ENCODE results near the gene LSM3.

The LSM3 gene

GRCh38 chr3:14213066-14213774 lies 34.6 kb downstream of the LSM3 start:
- Histone ChIP-seq H3K9ac (ENCODE audit: low read depth in 1 of 2, low read length in 2 of 2) (no peak overlapping the region), H3K4me1 (ENCODE audit: control insufficient read depth in 1 of 2, insufficient read depth in 2 of 2, low read length in 2 of 2) (peaks cover 45 to 63% of the 10 kb centered on the region in 2 donors), H3K27me3 (ENCODE audit: control insufficient read depth in 1 of 2, insufficient read depth in 2 of 2, low read length in 2 of 2) (no peaks in the 10 kb centered on the region), H3K4me3 (ENCODE audit: low read depth in 1 of 2, low read length in 2 of 2) (no peak overlapping the region), H3K27ac (ENCODE audit: low read depth, low read length) (no peak overlapping the region), H3K9me3 (ENCODE audit: control insufficient read depth in 1 of 2, low read length in 2 of 2) (no peaks in the 10 kb centered on the region), H3K36me3 (ENCODE audit: control insufficient read depth in 1 of 2, insufficient read depth in 2 of 2, low read length in 2 of 2) (no peaks in the 10 kb centered on the region)

GRCh38 chr3:14214764-14215163 lies 36.1 kb downstream of the LSM3 start:
- no peak overlapping the region for H3K9ac ChIP-seq (ENCODE audit: low read depth in 1 of 2, low read length in 2 of 2)
- H3K27me3 ChIP-seq (ENCODE audit: control insufficient read depth in 1 of 2, insufficient read depth in 2 of 2, low read length in 2 of 2): no peaks in the 10 kb centered on the region
- peaks cover 31 to 49% of the 10 kb centered on the region in 2 donors for H3K4me1 ChIP-seq (ENCODE audit: control insufficient read depth in 1 of 2, insufficient read depth in 2 of 2, low read length in 2 of 2)
- no peaks in the 10 kb centered on the region for H3K9me3 ChIP-seq (ENCODE audit: control insufficient read depth in 1 of 2, low read length in 2 of 2)
- no peaks in the 10 kb centered on the region for H3K36me3 ChIP-seq (ENCODE audit: control insufficient read depth in 1 of 2, insufficient read depth in 2 of 2, low read length in 2 of 2)
- H3K4me3 ChIP-seq (ENCODE audit: low read depth in 1 of 2, low read length in 2 of 2): no peak overlapping the region
- H3K27ac ChIP-seq (ENCODE audit: low read depth, low read length): no peak overlapping the region

- Histone ChIP-seq H3K9ac (ENCODE audit: low read depth in 1 of 2, low read length in 2 of 2) (no peak overlapping the region), H3K4me3 (ENCODE audit: low read depth in 1 of 2, low read length in 2 of 2) (peak overlapping the region; percentile 18 to 33), H3K9me3 (ENCODE audit: control insufficient read depth in 1 of 2, low read length in 2 of 2) (peaks cover 0 to 4% of the 10 kb centered on the region in 2 donors)
Measured at GRCh38 chr3:14216257-14217048, 37.8 kb downstream of the LSM3 start.

GRCh38 chr3:14218355-14218754 lies 39.7 kb downstream of the LSM3 start:
- no peaks in the 10 kb centered on the region for H3K27me3 ChIP-seq (ENCODE audit: control insufficient read depth in 1 of 2, insufficient read depth in 2 of 2, low read length in 2 of 2)
- no peak overlapping the region for H3K9ac ChIP-seq (ENCODE audit: low read depth in 1 of 2, low read length in 2 of 2)
- peaks cover 10 to 25% of the 10 kb centered on the region in 2 donors for H3K4me1 ChIP-seq (ENCODE audit: control insufficient read depth in 1 of 2, insufficient read depth in 2 of 2, low read length in 2 of 2)
- H3K4me3 ChIP-seq (ENCODE audit: low read depth in 1 of 2, low read length in 2 of 2): no peak overlapping the region
- no peaks in the 10 kb centered on the region for H3K36me3 ChIP-seq (ENCODE audit: control insufficient read depth in 1 of 2, insufficient read depth in 2 of 2, low read length in 2 of 2)
- H3K27ac ChIP-seq (ENCODE audit: low read depth, low read length): no peak overlapping the region
- H3K9me3 ChIP-seq (ENCODE audit: control insufficient read depth in 1 of 2, low read length in 2 of 2): peaks cover 0 to 4% of the 10 kb centered on the region in 2 donors

More at GRCh38 chr3:14216257-14217048, 37.8 kb downstream of the LSM3 start:
- H3K27ac ChIP-seq (ENCODE audit: low read depth, low read length): no peak overlapping the region
- H3K4me1 ChIP-seq (ENCODE audit: control insufficient read depth in 1 of 2, insufficient read depth in 2 of 2, low read length in 2 of 2): peaks cover 16 to 34% of the 10 kb centered on the region in 2 donors
- H3K36me3 ChIP-seq (ENCODE audit: control insufficient read depth in 1 of 2, insufficient read depth in 2 of 2, low read length in 2 of 2): no peaks in the 10 kb centered on the region
- no peaks in the 10 kb centered on the region for H3K27me3 ChIP-seq (ENCODE audit: control insufficient read depth in 1 of 2, insufficient read depth in 2 of 2, low read length in 2 of 2)

- peaks cover 11 to 16% of the 10 kb centered on the region in 2 donors for H3K4me1 ChIP-seq (ENCODE audit: control insufficient read depth in 1 of 2, insufficient read depth in 2 of 2, low read length in 2 of 2)
- H3K27me3 ChIP-seq (ENCODE audit: control insufficient read depth in 1 of 2, insufficient read depth in 2 of 2, low read length in 2 of 2): no peaks in the 10 kb centered on the region
- no peaks in the 10 kb centered on the region for H3K36me3 ChIP-seq (ENCODE audit: control insufficient read depth in 1 of 2, insufficient read depth in 2 of 2, low read length in 2 of 2)
- peaks cover 0 to 4% of the 10 kb centered on the region in 2 donors for H3K9me3 ChIP-seq (ENCODE audit: control insufficient read depth in 1 of 2, low read length in 2 of 2)
- H3K27ac ChIP-seq (ENCODE audit: low read depth, low read length): no peak overlapping the region
- H3K4me3 ChIP-seq (ENCODE audit: low read depth in 1 of 2, low read length in 2 of 2): no peak overlapping the region
- H3K9ac ChIP-seq (ENCODE audit: low read depth in 1 of 2, low read length in 2 of 2): no peak overlapping the region
Measured at GRCh38 chr3:14220933-14221332, 42.3 kb downstream of the LSM3 start.

GRCh38 chr3:14221902-14222301 lies 43.3 kb downstream of the LSM3 start:
- Histone ChIP-seq H3K36me3 (ENCODE audit: control insufficient read depth in 1 of 2, insufficient read depth in 2 of 2, low read length in 2 of 2) (no peaks in the 10 kb centered on the region), H3K9me3 (ENCODE audit: control insufficient read depth in 1 of 2, low read length in 2 of 2) (peaks cover 0 to 4% of the 10 kb centered on the region in 2 donors), H3K4me1 (ENCODE audit: control insufficient read depth in 1 of 2, insufficient read depth in 2 of 2, low read length in 2 of 2) (peaks cover 20 to 22% of the 10 kb centered on the region in 2 donors), H3K27me3 (ENCODE audit: control insufficient read depth in 1 of 2, insufficient read depth in 2 of 2, low read length in 2 of 2) (no peaks in the 10 kb centered on the region), H3K4me3 (ENCODE audit: low read depth in 1 of 2, low read length in 2 of 2) (no peak overlapping the region), H3K27ac (ENCODE audit: low read depth, low read length) (no peak overlapping the region), H3K9ac (ENCODE audit: low read depth in 1 of 2, low read length in 2 of 2) (no peak overlapping the region)

GRCh38 chr3:14222457-14222856 lies 43.8 kb downstream of the LSM3 start:
- H3K9ac ChIP-seq (ENCODE audit: low read depth in 1 of 2, low read length in 2 of 2): no peak overlapping the region
- no peaks in the 10 kb centered on the region for H3K36me3 ChIP-seq (ENCODE audit: control insufficient read depth in 1 of 2, insufficient read depth in 2 of 2, low read length in 2 of 2)
- H3K27ac ChIP-seq (ENCODE audit: low read depth, low read length): no peak overlapping the region
- peaks cover 26 to 28% of the 10 kb centered on the region in 2 donors for H3K4me1 ChIP-seq (ENCODE audit: control insufficient read depth in 1 of 2, insufficient read depth in 2 of 2, low read length in 2 of 2)
- peaks cover 0 to 4% of the 10 kb centered on the region in 2 donors for H3K9me3 ChIP-seq (ENCODE audit: control insufficient read depth in 1 of 2, low read length in 2 of 2)
- no peaks in the 10 kb centered on the region for H3K27me3 ChIP-seq (ENCODE audit: control insufficient read depth in 1 of 2, insufficient read depth in 2 of 2, low read length in 2 of 2)
- no peak overlapping the region for H3K4me3 ChIP-seq (ENCODE audit: low read depth in 1 of 2, low read length in 2 of 2)

- H3K9ac ChIP-seq (ENCODE audit: low read depth in 1 of 2, low read length in 2 of 2): no peak overlapping the region
- peaks cover 0 to 4% of the 10 kb centered on the region in 2 donors for H3K9me3 ChIP-seq (ENCODE audit: control insufficient read depth in 1 of 2, low read length in 2 of 2)
- H3K36me3 ChIP-seq (ENCODE audit: control insufficient read depth in 1 of 2, insufficient read depth in 2 of 2, low read length in 2 of 2): no peaks in the 10 kb centered on the region
- H3K4me3 ChIP-seq (ENCODE audit: low read depth in 1 of 2, low read length in 2 of 2): no peak overlapping the region
- H3K27ac ChIP-seq (ENCODE audit: low read depth, low read length): no peak overlapping the region
- H3K4me1 ChIP-seq (ENCODE audit: control insufficient read depth in 1 of 2, insufficient read depth in 2 of 2, low read length in 2 of 2): peaks cover 28 to 31% of the 10 kb centered on the region in 2 donors
- H3K27me3 ChIP-seq (ENCODE audit: control insufficient read depth in 1 of 2, insufficient read depth in 2 of 2, low read length in 2 of 2): no peaks in the 10 kb centered on the region
Measured at GRCh38 chr3:14222900-14223594, 44.4 kb downstream of the LSM3 start.

- H3K36me3 ChIP-seq (ENCODE audit: control insufficient read depth in 1 of 2, insufficient read depth in 2 of 2, low read length in 2 of 2): no peaks in the 10 kb centered on the region
- H3K27ac ChIP-seq (ENCODE audit: low read depth, low read length): no peak overlapping the region
- H3K4me3 ChIP-seq (ENCODE audit: low read depth in 1 of 2, low read length in 2 of 2): no peak overlapping the region
- H3K9me3 ChIP-seq (ENCODE audit: control insufficient read depth in 1 of 2, low read length in 2 of 2): peaks cover 0 to 4% of the 10 kb centered on the region in 2 donors
- peaks cover 34 to 36% of the 10 kb centered on the region in 2 donors for H3K4me1 ChIP-seq (ENCODE audit: control insufficient read depth in 1 of 2, insufficient read depth in 2 of 2, low read length in 2 of 2)
- H3K27me3 ChIP-seq (ENCODE audit: control insufficient read depth in 1 of 2, insufficient read depth in 2 of 2, low read length in 2 of 2): no peaks in the 10 kb centered on the region
- H3K9ac ChIP-seq (ENCODE audit: low read depth in 1 of 2, low read length in 2 of 2): no peak overlapping the region
Measured at GRCh38 chr3:14223595-14223994, 45.0 kb downstream of the LSM3 start.

- Histone ChIP-seq H3K4me1 (ENCODE audit: control insufficient read depth in 1 of 2, insufficient read depth in 2 of 2, low read length in 2 of 2) (peaks cover 37 to 41% of the 10 kb centered on the region in 2 donors), H3K27me3 (ENCODE audit: control insufficient read depth in 1 of 2, insufficient read depth in 2 of 2, low read length in 2 of 2) (no peaks in the 10 kb centered on the region)
Measured at GRCh38 chr3:14224895-14225294, 46.3 kb downstream of the LSM3 start.

More at GRCh38 chr3:14224895-14225294, 46.3 kb downstream of the LSM3 start:
- Histone ChIP-seq H3K4me3 (ENCODE audit: low read depth in 1 of 2, low read length in 2 of 2) (no peak overlapping the region), H3K9me3 (ENCODE audit: control insufficient read depth in 1 of 2, low read length in 2 of 2) (peaks cover 0 to 4% of the 10 kb centered on the region in 2 donors), H3K36me3 (ENCODE audit: control insufficient read depth in 1 of 2, insufficient read depth in 2 of 2, low read length in 2 of 2) (no peaks in the 10 kb centered on the region), H3K27ac (ENCODE audit: low read depth, low read length) (no peak overlapping the region), H3K9ac (ENCODE audit: low read depth in 1 of 2, low read length in 2 of 2) (no peak overlapping the region)
